NCI-H2171 treated with DMSO at 0.1 percent for 48 hours (cell line): Measurements from ENCODE around the gene WNT3.

ENCODE experiments used
- DNase-seq: peaks from one replicate; lab custom pipeline; 2025; lab: John Stamatoyannopoulos, UW

WNT3 gene

DNA sequence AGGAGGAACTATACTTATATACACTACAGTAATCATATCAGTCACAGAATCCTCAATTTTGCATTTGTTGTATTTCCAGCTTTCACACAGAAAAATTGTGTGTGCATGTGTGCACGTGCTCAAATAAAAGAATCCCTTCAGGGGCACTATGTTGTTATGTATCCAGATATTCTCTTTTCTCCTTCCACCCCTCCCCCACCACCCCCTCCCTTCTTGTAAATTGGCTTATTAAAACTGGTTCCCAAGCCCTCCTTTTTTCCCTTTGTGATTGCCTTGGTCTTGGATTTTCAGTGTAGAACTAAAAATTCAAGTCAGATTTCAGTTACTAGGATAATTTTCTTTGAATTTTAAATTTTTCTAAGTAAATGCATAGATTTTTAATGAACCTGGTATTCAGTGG, 86.3 kb downstream of the WNT3 start:
- no peak for DNase-seq

DNA sequence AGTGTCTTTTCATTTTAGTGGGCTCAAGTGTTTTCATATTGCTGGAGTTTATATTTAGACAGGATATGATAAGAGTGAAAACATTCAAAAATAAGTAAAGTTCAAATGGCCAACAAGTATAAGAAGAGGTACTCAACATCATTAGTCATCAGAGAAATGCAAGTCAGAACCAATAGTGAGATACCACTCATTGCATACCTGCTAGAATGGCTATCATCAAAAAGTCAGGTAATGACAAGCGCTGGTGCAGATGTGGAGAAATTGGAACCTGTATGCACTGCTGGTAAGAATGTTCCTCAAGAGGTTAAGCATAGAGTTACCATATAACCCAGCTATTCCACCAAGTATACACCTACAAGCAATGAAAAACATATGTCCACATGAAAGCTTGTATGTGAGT, 87.8 kb downstream of the WNT3 start:
- no peak for DNase-seq

DNA sequence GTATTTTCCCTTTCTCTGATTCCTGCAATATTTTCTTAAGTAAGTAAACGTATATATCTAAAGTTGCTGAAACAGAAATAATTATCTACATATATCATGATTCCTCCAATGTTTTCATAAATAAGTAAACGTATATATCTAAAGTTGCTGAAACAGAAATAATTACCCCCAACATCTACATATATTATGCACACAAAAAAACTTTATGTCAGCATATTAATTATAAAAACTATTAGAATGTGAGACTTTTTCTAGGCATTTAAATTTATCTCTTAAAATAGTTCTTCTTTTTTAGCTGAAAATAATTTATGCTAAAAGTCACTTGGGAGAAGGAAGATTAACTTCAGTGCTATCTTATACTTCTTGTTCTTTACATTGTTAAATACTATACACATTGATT, 88.5 kb downstream of the WNT3 start:
- no peak for DNase-seq

DNA sequence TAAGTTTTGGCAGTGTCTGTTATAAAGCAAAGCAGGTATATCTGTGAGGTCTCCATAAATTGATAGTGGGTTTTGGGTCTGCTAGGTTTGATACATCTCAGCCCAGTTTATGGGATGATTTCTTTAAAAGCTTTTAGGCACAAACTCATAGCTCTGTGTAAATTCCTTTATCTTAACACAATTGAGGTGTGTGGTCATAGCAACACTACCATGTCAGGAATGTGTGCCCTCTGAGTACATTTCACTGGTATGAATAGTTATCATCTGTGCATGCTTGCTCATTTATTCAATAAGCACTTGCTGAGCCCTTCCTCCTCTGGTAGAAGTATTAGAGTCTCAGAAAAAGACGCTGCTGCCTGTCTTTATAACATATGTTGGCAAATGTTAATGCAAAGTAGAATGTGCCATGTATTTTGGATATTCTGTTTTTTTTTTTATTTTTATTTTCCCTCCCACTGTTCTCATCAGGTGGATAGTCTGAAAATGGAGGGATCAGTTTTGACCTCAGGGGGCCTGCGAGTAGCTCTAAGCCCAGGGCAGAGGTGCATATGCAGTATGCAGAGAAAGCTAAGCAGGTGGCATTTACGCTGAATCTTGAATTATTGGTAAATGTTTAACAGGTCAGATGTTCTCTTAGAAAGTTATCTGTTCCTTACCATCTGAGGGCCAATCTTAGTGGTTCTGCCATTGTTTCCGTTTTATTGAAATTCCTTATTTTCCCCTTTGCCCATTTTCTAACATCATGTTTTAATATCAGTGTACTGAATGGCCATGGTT, 90.7 kb downstream of the WNT3 start:
- no peak for DNase-seq

DNA sequence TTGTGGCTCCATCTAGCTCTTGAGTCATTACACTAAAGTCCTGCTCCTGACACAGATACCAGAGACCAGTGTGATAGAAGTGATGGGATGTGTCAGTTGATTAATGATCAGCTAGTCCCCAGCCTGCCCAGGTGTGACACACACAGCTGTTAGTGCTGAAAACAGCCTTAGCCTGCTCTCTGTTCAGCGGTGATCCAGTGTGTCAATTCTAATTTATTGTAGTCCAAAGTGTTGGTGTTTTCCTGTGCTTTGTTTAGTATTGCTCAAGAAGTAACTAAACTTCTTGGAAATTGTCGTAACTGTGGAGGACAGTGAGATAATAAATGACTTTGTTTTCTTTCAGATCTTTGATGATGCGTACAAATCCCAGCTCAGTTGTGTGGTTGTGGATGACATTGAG, 92.3 kb downstream of the WNT3 start:
- DNase-seq: no peak

DNA sequence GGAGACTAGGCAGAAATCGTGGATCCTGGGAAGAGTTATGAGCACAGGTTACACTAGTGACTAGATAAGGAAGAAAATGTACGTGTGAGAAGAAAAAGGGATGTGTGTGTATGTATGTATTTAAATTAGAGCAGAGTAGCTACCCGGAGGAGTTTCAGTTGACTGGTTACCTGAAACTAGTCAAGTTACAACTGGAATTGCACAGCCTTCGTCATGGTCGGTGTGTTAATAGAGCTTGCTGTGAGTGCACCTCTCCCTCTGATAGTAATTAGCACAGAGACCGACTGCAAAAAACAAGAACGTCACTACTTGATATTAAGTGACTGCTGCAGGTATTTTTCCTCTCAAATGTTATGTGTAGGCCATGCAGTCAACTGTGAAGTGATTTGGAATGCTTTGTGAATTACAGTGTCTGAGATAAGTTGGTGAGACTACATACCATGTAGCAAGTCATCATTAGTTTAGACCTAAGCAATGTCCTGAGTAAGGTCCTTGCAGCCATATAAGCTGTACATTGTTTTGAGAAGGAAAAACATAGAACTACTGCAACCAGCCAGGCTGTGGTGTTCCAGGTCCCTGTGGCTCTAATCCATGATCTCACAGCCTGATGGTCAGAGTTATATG, 95.7 kb downstream of the WNT3 start:
- no peak for DNase-seq

DNA sequence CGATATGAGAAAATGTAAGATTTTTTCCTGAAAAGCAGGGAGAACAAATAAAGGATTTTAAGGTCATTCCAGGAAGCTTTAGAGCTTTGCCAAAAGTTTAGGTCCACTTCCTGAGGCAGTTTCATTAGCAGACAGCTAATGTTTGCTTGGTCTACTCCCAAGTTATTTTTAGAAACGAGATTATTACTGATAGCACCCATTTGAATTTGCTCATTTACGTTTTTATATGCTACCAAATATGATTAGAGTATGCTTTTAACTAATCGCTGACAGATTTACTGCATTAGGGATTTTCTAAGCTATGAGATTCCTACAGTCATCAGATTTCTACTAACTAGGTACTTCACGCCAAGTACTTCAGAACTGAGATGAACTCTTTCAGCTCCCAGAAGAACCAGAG, 98.1 kb downstream of the WNT3 start:
- no peak for DNase-seq

DNA sequence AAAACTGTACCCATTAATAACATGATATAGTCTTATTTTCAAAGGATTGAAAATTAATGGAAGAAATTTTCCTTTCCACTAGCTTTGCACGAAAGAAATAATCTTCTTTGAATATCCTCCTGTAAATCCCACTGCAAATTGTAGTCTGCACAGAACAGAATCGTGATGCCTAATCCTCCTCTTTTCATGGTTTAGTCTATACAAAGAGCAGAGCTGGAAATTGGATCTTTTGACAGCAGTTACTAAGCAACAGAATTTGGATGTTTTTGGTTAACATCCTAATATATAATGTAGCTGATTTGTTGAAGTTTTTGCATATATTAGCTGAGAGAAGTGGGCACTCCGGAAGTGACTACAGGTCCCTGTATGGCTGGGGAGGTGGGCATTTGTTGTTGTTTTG, 98.6 kb downstream of the WNT3 start:
- no peak for DNase-seq

DNA sequence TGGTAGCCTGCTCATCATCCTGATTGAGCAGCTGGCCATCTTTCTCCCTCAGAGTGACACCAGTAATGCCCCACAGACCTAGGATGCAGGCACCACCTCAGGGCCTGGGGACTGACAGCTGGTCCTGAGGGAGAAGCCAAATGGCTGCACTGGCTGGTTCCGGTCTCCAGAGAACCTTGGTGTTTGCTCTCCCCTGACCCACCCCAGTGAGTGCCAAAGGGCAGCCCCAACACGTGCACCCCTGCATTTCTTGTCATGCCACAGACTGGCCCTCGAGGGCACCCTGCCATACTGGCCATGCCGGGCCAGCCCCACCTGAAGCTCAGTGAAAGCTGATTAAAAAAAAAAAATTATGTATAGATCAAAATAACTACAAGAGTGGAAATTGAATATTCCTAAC, 100.5 kb downstream of the WNT3 start:
- no peak for DNase-seq
